Ovary (tissue), 3 donors: Measurements from ENCODE around the gene FUT6.
"Not testable (repeated sequence)": the region's sequence is repeated elsewhere in the genome, so short reads cannot be mapped to it uniquely, and the experiment has no call there.

Experiments
- POLR2A ChIP-seq: fragments of 450-650 bp; IDR thresholded peaks from one replicate; pipeline ENCODE4 v1.6.1; 2017; ENCODE audit warnings: antibody characterized with exemption, mild to moderate bottlenecking, moderate library complexity
- TF ChIP-seq, protein P1 (sequence below), 3 donors: fragments of 450-650 bp in 2 of 3; fragments of 200-600 bp in 1 of 3; IDR thresholded peaks; one replicate each; pipeline versions ENCODE4 v1.5.1 to v1.8.0; 2016 to 2022; ENCODE audit warnings: antibody characterized with exemption in 3 of 3, mild to moderate bottlenecking in 1 of 3
- donor health status: DM: no; HTN: no; CAD: no.

DNA sequence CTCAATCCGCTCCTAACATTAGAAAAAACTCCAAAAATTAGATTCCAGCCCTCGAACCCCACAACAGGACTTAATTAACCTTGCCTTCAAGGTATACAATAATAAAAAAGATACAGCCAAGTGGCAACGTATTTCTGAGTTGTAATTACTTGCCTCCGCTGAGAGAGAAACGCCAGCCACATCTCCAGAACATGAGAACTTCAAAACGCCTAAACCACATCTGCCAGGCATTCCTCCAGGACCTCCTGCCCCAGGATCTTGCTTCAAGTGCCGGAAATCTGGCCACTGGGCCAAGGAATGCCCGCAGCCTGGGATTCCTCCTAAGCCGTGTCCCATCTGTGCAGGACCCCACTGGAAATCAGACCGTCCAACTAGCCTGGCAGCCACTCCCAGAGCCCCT is 14.6 kb upstream of the FUT6 start:
- TF ChIP-seq POLR2A: not testable (repeated sequence)
- TF ChIP-seq, protein P1, sequence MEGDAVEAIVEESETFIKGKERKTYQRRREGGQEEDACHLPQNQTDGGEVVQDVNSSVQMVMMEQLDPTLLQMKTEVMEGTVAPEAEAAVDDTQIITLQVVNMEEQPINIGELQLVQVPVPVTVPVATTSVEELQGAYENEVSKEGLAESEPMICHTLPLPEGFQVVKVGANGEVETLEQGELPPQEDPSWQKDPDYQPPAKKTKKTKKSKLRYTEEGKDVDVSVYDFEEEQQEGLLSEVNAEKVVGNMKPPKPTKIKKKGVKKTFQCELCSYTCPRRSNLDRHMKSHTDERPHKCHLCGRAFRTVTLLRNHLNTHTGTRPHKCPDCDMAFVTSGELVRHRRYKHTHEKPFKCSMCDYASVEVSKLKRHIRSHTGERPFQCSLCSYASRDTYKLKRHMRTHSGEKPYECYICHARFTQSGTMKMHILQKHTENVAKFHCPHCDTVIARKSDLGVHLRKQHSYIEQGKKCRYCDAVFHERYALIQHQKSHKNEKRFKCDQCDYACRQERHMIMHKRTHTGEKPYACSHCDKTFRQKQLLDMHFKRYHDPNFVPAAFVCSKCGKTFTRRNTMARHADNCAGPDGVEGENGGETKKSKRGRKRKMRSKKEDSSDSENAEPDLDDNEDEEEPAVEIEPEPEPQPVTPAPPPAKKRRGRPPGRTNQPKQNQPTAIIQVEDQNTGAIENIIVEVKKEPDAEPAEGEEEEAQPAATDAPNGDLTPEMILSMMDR (IDR thresholded peaks at IDR 0.05): not testable (repeated sequence)
